ENCODE measurements around the gene HMHB1.

Gene HMHB1

DNA sequence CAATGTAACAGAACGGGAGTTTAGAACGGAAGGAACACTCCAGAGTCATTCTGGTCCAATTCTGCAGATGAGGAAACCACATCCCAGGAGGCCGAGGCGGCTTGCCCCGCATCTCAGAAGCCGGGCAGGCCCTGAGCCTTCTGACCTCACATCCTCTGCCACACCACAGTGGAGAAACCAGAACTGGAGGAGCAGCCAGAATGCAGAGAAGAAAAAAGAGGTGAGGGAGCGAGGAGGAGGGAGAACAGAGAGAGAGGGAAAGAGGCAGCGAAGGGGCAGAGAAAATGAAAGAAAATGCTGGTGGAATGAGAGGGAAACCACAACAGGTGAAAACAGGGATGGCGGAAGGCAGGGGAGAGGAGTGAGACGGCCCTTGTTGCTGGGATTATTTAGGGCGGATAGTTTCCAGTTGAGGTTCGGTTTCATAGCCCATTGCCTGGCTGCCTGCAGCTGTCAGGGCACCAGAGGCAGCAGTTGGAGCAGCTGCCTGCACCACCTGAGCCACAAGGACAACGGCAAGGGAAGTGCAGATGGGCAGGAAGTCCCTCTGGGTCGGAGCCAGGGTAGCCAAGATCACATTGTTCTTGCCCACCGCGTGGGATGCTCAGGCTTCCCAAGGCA lies at the start of gene HMHB1:
Gene HMHB1 (plus strand): TSS at position 77 of the 621 bp plus-strand sequence.
- no peak for DNase-seq

DNA sequence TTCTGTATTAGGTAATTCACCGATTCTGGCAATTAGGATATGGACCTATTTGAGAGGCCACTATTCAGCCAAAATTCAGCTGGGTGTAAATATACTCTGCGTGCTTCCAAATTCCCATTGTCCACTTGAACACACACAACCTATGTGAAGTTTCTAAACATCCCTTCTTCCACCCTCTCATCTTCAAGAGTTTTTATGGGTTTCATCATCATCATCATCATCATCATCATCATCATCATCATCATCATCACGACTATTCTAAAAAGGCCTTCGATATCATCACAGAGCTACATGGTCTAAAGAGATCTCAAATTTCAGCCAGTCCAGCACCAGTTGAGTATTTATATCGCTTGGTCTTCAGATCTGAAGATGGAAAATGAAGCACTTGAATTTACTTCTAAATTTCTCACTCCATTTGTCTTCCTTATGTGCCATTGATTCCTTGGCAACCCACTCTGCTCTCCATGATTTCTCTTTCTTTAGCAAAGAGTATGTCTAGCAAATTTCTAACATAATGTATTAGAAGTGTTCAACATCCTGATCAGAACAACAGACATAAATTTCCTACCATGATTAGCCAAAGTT lies 49.2 kb upstream of the HMHB1 start:
- no peak for DNase-seq

DNA sequence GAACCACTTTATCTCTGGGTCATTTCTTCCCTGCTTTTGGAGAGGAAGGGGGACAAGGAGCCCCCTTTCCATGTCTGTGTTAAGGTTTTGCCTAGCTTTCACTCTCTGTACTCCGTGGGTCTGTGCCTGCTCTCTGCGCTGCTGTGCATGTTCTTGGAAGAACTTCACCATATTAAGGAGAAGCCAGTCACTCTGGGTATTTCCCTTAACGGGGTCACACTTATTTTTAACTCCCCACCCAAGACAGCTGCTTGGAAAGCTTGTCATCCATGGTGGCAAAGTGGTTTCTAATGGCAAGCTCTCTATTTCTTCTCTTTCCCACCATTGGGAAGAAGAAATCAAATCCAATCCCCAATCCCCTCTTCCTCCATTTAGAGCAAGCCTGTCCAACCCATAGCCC lies 44.8 kb upstream of the HMHB1 start:
- DNase-seq: no peak

DNA sequence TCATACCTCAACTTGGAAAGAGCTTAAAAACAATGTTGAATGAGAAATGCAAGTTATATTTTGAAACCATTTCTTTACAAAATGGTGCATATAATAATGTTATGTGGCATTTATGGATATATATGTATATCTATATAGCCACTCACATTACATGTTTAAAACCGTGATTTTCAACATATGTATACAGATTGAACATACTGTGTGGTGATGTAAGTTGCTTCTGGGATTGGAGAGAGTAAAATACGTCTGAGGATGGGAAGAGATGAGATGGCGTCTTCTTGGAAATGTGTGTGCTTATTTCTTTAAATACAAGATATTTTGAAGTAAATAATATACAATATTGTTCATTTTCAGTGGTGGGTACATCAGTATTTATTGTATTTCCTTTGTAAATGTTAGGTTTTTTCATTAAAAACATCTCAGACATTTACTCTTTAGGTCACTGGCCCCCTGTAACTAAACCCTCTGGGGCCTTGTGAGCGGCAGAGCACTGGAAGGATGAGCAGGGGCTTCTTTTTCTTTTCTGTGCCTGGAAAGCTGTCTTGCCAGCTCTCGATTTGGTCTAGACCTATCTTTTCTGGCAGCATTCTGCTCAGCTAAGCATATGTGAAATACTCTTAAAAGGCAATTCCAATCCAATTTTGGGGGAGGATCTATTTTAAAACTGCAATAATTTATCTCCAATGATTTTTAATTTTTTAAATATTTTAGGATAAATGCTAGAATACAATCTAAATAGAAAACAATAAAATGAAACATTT lies 42.8 kb upstream of the HMHB1 start:
- no peak for DNase-seq

DNA sequence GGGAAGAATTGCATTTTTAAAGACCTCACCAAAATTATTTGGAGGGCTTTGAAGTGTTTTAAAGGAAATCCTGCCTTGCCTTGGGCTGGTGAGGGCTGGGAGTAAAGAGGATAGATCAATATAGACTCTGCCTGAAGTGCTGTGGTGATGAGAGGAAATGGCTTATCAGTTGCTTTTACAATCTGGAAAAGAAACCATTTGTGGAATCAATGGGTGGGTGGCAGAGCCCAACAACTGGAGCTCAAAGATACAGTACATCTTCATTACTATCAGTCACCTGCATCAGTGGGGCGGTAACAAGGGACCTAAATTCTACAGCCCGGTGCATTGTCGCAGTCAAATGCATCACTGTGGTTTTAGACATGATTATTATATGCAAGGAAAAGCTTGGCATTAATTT lies 41.5 kb upstream of the HMHB1 start:
- DNase-seq: no peak

DNA sequence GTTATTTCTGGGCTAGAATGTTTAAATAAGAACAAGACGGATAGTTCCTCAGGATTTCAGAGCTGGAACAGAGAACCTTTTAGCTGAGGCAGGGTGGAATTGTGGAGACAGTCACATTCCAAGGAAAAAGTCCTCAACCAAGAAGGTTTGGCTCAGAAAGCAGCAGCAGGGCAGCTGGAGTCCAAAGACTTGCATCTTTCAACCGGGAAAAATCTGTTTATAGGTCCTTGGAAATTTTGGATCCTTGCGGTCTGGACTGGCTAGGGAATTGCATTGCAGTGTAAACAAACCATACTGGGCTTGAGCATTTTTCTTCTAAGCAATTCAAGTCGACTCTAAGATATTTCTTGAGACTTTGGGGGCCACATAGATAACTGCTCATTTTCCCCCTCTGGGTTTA lies 40.8 kb upstream of the HMHB1 start:
- no peak for DNase-seq

DNA sequence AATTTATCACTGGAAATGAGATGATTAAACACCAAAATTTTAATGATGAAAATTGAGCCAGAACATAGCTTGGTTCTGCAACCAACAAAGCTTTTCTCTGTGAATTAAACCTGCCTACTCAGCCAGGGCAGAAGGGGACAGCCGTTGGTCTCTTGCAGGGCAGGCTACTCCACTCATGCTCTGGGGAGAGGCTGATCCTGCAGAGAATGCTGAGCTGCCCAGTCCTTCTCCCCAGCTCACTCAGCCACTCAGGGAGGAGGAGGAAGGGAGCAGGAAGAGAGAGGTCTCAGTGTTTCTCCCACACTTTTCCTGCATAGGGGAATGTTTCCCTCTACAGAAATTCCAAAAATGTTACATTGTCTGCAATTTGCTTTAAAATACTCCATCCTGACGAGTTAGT lies 40.4 kb upstream of the HMHB1 start:
- DNase-seq: no peak

DNA sequence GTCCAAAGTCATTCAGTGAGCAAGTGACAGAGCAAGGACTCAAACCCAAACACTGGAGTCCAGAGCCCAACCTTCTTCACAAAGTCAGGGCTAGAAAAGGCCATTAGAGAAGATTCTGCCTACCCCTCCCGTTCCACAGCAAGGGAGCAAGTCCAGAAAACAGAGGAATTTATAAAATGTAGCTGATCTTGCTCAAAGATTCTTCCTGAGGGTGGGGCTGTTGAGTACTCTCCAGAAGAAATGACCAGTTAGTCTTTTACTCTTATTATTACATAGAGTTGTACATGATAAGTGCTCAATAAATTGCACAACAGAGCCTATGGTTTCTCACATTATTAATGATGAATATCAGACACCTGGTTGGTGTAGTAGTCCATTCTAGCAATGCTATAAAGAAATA lies 39.3 kb upstream of the HMHB1 start:
- no peak for DNase-seq

DNA sequence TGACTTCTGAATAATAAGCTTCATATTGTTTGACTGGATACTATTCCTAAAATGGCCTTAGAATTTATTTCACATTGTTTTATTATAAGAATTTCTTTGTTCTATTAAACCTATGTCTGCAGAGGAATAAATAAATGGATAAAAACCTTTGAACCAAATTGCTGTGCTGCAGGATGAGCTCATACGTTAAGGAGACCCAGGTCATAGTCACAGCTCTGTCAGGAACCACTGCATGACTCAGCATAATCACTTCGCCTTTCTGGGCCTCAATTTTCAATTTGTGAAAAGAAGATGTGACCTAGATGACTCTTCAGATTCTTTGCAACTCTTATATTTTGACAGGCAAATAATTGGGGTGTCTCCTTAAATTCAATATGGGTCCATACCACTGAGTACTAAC lies 36.7 kb upstream of the HMHB1 start:
- DNase-seq: no peak

DNA sequence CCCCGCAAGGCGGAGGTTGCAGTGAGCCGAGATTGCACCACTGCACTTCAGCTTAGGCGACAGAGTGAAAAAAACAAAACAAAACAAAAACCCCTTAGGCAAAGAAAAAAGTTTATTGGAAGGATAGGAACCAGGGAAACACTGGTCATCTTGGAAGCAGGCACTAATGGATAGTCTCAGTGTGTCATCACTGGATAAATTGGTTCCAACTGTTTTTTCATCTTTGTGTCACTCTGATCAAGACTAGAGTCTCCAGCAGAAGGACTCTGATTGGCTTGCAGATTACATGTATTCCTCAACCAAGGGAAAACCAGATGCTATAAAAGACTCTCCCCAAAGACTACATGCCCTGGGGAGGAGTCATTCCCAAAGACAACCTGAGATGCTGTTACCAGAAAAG lies 35.0 kb upstream of the HMHB1 start:
- DNase-seq: no peak

DNA sequence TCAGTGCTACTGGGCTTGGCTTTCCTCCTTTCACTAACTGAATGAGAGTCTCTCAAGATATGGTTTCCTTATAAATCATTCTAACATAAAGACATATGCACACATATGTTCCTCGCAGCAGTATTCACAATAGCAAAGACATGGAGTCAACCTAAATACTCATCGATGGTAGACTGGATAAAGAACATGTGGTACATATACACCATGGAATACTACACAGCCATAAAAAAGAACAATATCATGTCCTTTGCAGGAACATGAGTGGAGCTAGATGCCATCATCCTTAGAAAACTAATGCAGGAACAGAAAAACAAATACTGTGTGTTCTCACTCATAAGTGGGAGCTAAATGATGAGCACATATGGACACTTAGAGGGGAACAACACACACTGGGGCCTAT lies 32.5 kb upstream of the HMHB1 start:
- no peak for DNase-seq

DNA sequence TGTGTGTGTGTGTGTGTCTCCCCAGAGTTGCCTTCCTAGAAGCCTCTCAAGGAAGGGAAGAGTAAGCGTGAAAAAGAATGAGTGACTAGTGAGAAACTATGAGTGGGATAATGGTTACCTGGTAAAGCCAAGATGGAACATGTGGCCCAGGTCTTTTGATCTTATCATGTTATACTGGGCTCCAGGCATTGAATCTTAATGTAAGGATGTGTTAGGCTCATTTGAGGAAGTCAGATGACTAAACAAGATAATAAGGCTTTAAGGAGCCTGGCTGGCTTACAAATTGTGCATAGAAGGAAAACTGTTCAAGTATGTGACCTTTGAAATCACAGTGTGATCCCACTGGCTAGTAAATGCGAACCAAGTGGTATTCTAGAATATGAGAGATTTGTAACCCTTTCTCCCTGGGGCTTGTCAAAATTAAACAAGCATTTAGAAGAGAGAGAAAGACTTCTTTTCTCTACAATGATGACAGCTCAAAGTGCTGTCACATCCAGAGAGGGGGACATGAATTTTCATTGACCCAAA lies 29.9 kb upstream of the HMHB1 start:
- no peak for DNase-seq

DNA sequence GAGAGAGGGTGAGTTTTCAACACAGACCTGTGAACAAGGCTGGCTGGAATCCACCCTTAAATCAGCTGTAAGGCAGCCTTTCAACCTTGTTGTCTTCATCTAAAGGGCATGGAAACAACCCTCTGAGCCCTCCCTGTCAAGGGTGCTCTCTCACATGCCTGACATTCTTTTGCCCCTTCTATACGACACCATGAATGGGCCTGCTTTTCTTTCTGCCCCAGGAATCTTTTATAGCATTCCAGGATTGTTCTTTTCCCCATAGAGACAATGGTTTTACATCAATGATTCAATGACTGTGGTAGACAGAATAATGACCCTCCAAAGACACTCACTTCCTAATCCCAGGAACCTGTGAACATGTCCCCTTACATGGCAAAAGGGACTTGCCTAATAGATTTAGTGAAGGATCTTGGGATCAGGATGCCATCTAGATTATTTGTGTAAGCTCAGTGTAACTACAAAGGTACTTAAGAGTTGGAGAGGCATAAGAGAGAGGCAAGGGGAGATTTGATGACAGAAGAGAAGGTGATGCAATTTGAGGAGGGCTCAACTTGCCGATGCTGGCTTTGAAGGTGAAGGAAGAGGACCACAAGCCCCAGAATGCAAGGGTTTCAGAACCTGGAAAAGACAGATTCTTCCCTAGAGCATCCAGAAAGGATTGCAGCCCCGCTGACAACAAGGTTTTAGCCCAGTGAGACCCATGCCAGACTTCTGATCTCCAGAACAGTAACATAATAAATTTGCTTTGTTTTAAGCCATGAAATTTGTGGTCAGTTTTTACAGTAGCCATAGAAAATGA lies 29.2 kb upstream of the HMHB1 start:
- DNase-seq: no peak

DNA sequence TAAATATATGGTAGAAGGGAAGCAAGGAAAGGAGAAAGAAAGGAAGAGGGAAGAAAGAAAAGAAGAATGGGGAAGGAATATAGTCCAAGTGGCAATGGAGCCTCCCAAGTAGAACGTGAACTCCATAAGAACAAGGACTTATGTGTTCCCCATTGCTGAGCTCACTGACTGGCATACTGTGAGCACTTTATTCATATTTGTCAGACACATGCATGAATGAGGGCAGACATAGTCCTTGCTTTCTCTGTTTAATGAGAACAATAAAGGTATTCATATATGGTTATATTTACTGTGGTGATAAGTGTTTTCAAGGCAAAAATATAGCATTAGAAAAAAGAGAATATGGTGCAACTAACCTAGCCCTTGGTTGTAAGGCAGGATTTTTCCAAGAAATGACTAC lies 23.6 kb upstream of the HMHB1 start:
- no peak for DNase-seq

DNA sequence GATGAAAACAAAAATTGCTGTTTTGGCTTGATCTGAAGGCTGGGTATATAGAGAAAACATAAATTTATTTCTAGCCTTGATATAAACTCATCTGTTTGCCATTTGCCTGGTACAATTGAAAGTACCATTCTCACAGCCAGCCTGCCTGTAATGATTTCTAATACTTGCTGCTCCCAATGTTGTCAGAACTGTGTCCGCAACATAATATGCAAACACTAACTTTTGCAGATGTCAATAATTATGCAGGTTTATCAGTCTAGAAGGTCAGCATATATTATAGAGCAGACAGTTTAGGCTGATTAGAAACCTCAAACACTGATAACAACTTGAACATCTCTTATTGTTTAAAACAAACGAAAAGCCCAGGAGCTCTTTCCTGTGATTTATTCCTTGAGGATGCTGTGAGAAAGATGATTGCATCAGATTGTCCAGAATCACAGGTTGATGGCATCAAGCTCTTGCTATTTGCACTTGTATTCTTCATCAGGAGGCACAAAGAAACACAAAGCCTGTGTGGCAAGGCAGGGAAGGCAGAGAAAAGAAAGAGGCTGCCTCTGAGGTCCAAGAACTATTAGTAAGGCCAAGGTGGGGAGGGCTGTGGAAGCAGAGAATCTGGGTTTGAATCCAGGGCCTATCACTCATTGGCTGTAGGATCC lies 21.4 kb upstream of the HMHB1 start:
- no peak for DNase-seq

DNA sequence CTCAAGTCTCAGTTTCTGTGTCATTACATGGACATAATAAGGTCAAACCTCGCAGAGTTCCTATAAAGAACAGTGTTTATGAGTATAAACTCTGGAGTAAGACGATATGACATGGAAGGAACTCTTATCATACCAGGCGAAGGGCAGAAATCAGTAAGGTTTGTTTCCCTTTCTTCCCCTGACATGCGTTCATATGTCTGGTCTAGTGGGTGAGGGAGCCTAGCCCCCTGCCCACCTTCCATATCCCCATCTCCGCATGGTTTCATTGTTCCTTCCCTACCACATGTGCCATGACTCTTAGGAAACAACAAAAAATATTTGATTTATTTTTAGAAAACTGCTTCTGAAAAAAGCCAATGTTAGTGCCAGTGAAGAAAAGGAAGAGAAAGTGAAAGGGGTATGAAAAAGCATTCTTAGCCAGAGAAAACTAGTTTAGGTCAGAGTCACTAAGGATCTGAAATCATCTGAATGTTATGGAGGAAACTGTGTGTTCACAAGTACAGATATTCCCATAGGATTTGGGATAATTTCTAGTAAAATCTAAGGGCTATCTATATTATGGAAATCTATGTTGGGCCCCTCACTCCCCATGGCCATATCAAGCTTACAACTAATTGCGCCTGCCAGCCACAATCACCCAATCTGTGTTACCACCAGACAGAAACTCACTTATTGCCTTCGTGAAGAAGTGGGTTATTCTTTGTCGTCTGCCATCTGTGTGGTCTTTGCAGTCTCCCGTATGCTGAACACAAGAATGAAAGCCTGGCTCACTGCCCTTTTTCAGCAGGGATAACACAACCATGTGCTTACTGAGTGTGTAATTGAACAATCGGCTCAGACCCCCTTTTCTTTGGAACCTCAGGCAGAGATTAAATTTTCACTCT lies 19.9 kb upstream of the HMHB1 start:
- no peak for DNase-seq

DNA sequence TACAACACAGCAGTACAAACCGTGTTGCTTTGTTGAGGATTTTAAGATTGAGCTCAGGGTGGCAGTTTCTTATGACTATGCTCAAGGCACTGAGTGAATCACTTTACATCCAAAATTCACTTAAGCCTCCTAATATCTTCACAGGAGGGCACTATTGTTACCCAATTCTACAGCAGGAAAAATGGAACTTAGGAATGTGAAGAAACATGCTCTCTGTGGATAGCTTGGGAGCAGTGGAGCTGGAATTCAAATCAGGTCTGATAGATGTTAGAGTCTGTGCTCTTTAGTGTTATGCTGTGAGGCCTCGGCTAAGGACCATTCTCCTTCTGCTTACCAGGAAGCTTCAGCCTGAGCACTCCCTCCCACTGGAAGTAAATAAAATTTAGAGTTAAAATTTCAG lies 18.7 kb upstream of the HMHB1 start:
- no peak for DNase-seq

DNA sequence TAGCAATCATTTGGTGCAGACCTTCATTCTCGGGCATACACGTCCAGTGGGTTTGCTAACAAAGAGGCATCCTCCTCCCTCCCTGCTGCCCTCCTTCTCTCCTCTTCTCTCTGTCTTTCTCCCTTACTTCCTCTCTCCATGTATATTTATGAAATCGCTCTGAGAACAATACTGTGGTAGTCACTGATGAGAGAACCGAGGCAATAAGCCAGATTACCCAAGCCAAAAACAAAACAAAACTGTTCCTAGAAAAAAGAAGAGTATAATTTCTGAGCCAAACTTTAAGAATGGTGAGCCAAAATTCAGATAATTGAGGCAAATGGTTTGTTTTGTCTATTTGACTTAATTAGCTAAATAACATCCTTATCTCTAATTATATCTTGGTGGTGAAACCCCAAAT lies 15.8 kb upstream of the HMHB1 start:
- DNase-seq: no peak

DNA sequence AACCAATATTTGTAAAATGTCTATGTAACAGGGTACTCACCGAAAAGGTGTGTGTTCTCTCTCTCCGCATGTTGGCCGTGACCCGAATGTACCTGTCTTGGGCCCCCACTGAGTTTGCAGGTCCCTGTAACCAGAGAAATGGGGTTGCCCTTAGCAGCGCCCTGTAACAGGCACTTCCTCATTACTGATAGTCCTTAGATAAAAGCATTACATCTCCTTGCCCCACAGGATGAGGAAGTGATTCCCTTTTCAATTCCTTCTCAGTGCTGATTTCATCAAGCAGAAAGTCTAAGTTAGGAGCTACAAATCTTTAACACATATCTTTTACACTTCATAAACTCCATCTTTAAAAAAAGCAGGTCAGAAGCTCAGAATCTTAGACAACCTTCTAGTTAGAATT lies 15.2 kb upstream of the HMHB1 start:
- DNase-seq: no peak

DNA sequence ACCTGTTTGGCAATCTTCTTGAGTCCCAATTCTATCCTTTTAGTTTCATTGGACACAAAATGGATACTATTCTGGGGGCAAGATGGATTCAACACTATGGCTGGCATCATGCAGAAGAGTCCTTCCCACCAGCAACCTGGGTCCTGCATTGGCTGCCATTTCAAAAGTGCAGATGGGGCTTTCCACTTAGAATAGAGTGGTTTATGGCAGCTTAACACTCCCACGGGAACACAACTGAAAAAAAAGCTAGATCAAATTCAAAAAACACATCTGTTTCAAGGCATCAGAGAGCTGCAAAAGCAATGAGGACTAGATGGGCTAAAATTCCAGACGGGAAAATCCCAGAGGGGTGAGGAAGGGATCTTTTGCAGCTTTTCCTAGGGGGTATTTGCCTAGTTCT lies 11.2 kb upstream of the HMHB1 start:
- DNase-seq: no peak

DNA sequence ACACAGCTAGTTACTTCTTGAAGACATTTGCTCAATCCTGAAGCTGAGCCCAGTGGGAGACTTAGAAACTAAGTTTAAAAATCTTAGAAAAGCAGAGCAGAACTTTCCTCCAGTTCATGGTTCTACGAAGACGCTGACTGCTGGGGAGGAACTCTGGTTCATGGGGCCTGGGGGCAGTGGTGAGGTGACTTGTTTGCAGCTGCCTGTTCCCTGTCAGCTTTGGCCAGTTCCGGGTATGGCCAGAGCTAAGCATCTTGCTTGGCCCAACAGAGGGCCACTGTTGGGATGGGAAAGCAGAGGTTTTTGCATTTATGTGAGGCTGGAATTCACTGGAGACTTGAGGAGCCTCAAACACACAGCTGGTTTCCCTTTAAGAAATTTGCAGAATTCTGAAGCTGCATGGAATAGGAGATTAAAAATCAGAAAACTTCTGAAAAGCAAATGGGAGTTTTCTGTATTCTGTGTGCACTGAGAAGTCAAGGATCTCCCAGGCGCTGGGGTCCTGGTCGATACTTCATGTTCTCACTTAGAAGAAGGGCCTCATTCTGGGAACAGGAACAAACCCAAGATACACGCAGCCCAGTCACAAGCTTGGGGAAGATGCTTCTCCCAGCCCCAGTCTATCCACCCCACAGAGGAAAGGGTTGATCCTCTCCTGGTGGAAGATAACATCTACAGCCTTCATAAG lies 10.6 kb upstream of the HMHB1 start:
- DNase-seq: no peak

All from DMS153 (cell line).